HCT116 (cell line): ENCODE results near the gene RBM47. TPM values are rescaled to one million over a fixed set of nuclear protein-coding genes. Genes with fewer than 3 reads are reported as not detected.

Experiments used
- ATAC-seq: fragments of 200-7000 bp; cut with Tn5 transposase; 2 replicates; pipeline ENCODE4 v1.9.1; 2020; ENCODE audit warnings: mild to moderate bottlenecking, moderate library complexity
- BruUV-seq: library from RNA; stranded (reverse); fragments of 400-500 nt; replicated peaks from 2 replicates; lab custom pipeline; 2021; lab: Mats Ljungman, UMichigan
- CTCF ChIA-PET: fragments of 300-600 bp; sonication (Branson Sonifier 250); formaldehyde crosslinking; loops from one replicate; lab custom pipeline; 2021; ENCODE audit warnings: antibody characterized with exemption; lab: Charles Lee
- POLR2A ChIA-PET: fragments of 300-600, 350-600 bp; sonication (Branson Sonifier 250); formaldehyde crosslinking; loops from one replicate; lab custom pipeline; 2021; ENCODE audit warnings: antibody characterized with exemption; lab: Charles Lee
- RAD21 ChIA-PET, 2 experiments: fragments of 300-600 bp; sonication (Branson Sonifier 250); formaldehyde crosslinking; loops; one replicate each; lab custom pipeline; 2023; ENCODE audit warnings: low total read pairs in 2 of 2; ENCODE audit not compliant: uncharacterized antibody in 2 of 2, unreplicated experiment in 2 of 2, low non-redundant PET in 1 of 2; lab: Charles Lee
- DNase-seq: peaks from one replicate; pipeline ENCODE4 v3.0.0-alpha.2; 2010; ENCODE audit warnings: low read depth, low spot score
- H2AFZ ChIP-seq: fragments of 200-600 bp; shearing (Covaris generic), sonication (generic); 2 replicates; pipeline ENCODE4 v1.6.1; 2017; ENCODE audit warnings: low read depth, mixed run types, mixed read lengths, antibody characterized with exemption, low read length; ENCODE audit not compliant: poor library complexity, severe bottlenecking
- H3K27ac ChIP-seq: 2 replicates; pipeline ENCODE4 v1.5.1; 2012; ENCODE audit warnings: low read depth, low read length
- H3K27me3 ChIP-seq: fragments of 200-600 bp; sonication (generic); 2 replicates; pipeline ENCODE4 v1.6.1; 2016; ENCODE audit warnings: mixed run types, low read length, mixed read lengths; ENCODE audit not compliant: insufficient read depth
- H3K36me3 ChIP-seq, 2 experiments: fragments of 200-500 bp in 1 of 2; fragments of 200-600 bp in 1 of 2; sonication (Bioruptor generic) in 1 of 2; sonication (generic) in 1 of 2; 2 replicates each; pipeline versions ENCODE4 v1.5.1 to v1.6.1; 2014 to 2016; ENCODE audit warnings: low read length in 2 of 2, inconsistent platforms in 1 of 2, mixed read lengths in 1 of 2, mixed run types in 1 of 2; ENCODE audit not compliant: insufficient read depth in 2 of 2, control insufficient read depth in 1 of 2
- H3K4me1 ChIP-seq, 2 experiments: fragments of 200-600 bp in 1 of 2; sonication (generic) in 1 of 2; 2 replicates each; pipeline versions ENCODE4 v1.5.1 to v1.6.1; 2012 to 2017; ENCODE audit warnings: low read length in 2 of 2, inconsistent platforms in 1 of 2, mild to moderate bottlenecking in 1 of 2, mixed read lengths in 1 of 2, mixed run types in 1 of 2, moderate library complexity in 1 of 2; ENCODE audit not compliant: insufficient read depth in 2 of 2, control insufficient read depth in 1 of 2
- H3K4me2 ChIP-seq: fragments of 200-600 bp; sonication (generic); 2 replicates; pipeline ENCODE4 v1.6.1; 2017; ENCODE audit warnings: mixed run types, low read length, mixed read lengths
- H3K4me3 ChIP-seq, 2 experiments: fragments of 200-600 bp in 1 of 2; sonication (generic) in 1 of 2; replicated peaks in 1 of 2; 2 replicates each; pipeline ENCODE4 v1.5.1; 2011 to 2016; ENCODE audit warnings: low read length in 2 of 2, control low read depth in 1 of 2, low read depth in 1 of 2, mild to moderate bottlenecking in 1 of 2, mixed read lengths in 1 of 2, mixed run types in 1 of 2
- H3K79me2 ChIP-seq: fragments of 200-600 bp; sonication (generic); 2 replicates; pipeline ENCODE4 v1.6.1; 2017; ENCODE audit warnings: mild to moderate bottlenecking, mixed run types, low read length, moderate library complexity, mixed read lengths; ENCODE audit not compliant: insufficient read depth
- H3K9ac ChIP-seq: fragments of 200-600 bp; sonication (generic); 2 replicates; pipeline ENCODE4 v1.6.1; 2016; ENCODE audit warnings: low read length, mixed read lengths
- H3K9me2 ChIP-seq: fragments of 200-600 bp; sonication (generic), shearing (Covaris generic); 2 replicates; pipeline ENCODE4 v1.6.1; 2017; ENCODE audit warnings: mixed run types, mild to moderate bottlenecking, moderate library complexity; ENCODE audit not compliant: insufficient read depth
- H3K9me3 ChIP-seq, 2 experiments: fragments of 200-500 bp in 1 of 2; fragments of 200-600 bp in 1 of 2; sonication (Bioruptor generic) in 1 of 2; sonication (generic) in 1 of 2; 2 replicates each; pipeline ENCODE4 v1.6.1; 2014 to 2017; ENCODE audit warnings: low read length in 2 of 2, mixed read lengths in 2 of 2, inconsistent platforms in 1 of 2, low read depth in 1 of 2, mild to moderate bottlenecking in 1 of 2, mixed run types in 1 of 2, moderate library complexity in 1 of 2; ENCODE audit not compliant: control insufficient read depth in 1 of 2, insufficient read depth in 1 of 2
- H4K20me1 ChIP-seq: fragments of 200-600 bp; sonication (generic), shearing (Covaris generic); 2 replicates; pipeline ENCODE4 v1.6.1; 2017; ENCODE audit warnings: mixed run types, mild to moderate bottlenecking, moderate library complexity; ENCODE audit not compliant: insufficient read depth
- CBX3 ChIP-seq: IDR thresholded peaks from 2 replicates; pipeline ENCODE4 v1.6.1; 2012; ENCODE audit warnings: low read depth
- CEBPB ChIP-seq: IDR thresholded peaks from 2 replicates; pipeline ENCODE4 v1.6.1; 2012; ENCODE audit warnings: low read depth
- EGR1 ChIP-seq: IDR thresholded peaks from 2 replicates; pipeline ENCODE4 v1.6.1; 2012; ENCODE audit warnings: low read depth
- ELF1 ChIP-seq: IDR thresholded peaks from 2 replicates; pipeline ENCODE4 v1.6.1; 2012; ENCODE audit warnings: low read depth, borderline replicate concordance
- EZH2 ChIP-seq: fragments of 200-600 bp; sonication (generic); IDR thresholded peaks from 2 replicates; pipeline ENCODE4 v1.6.1; 2017; ENCODE audit warnings: antibody characterized with exemption, mixed run types
- EZH2phosphoT487 ChIP-seq: fragments of 200-600 bp; IDR thresholded peaks from 2 replicates; pipeline ENCODE4 v1.6.1; 2018; ENCODE audit warnings: antibody characterized with exemption, borderline replicate concordance
- FOSL1 ChIP-seq: IDR thresholded peaks from 2 replicates; pipeline ENCODE4 v1.6.1; 2012; ENCODE audit warnings: low read depth
- JUND ChIP-seq: IDR thresholded peaks from 2 replicates; pipeline ENCODE4 v1.6.1; 2012
- MAX ChIP-seq: IDR thresholded peaks from 2 replicates; pipeline ENCODE4 v1.6.1; 2012
- POLR2A ChIP-seq: IDR thresholded peaks from 2 replicates; pipeline ENCODE4 v1.7.0; 2011; ENCODE audit warnings: borderline replicate concordance; ENCODE audit not compliant: insufficient read depth, insufficient read length; ENCODE audit errors: extremely low read depth
- POLR2AphosphoS5 ChIP-seq: IDR thresholded peaks from 2 replicates; pipeline ENCODE4 v1.6.1; 2011; ENCODE audit warnings: mild to moderate bottlenecking, low read depth, low read length, moderate library complexity
- RAD21 ChIP-seq: IDR thresholded peaks from 2 replicates; pipeline ENCODE4 v1.6.1; 2012; ENCODE audit warnings: low read depth, mild to moderate bottlenecking
- SIN3A ChIP-seq: IDR thresholded peaks from 2 replicates; pipeline ENCODE4 v1.6.1; 2012; ENCODE audit warnings: low read depth
- SP1 ChIP-seq: IDR thresholded peaks from 2 replicates; pipeline ENCODE4 v1.6.1; 2012; ENCODE audit warnings: low read depth
- TCF7L2 ChIP-seq: IDR thresholded peaks from 2 replicates; pipeline ENCODE4 v1.7.0; 2011; ENCODE audit warnings: borderline replicate concordance, inconsistent platforms; ENCODE audit not compliant: insufficient read depth, insufficient read length; ENCODE audit errors: extremely low read depth
- YY1 ChIP-seq: IDR thresholded peaks from 2 replicates; pipeline ENCODE4 v1.6.1; 2011; ENCODE audit warnings: low read length, low read depth, moderate library complexity, mild to moderate bottlenecking; ENCODE audit not compliant: insufficient replicate concordance; ENCODE audit errors: extremely low read depth
- ZNF274 ChIP-seq: fragments of 200-500 bp; sonication (Bioruptor generic); IDR thresholded peaks from 2 replicates; pipeline ENCODE4 v1.6.1; 2014; ENCODE audit warnings: mild to moderate bottlenecking, low read depth, low read length, inconsistent platforms
- intact Hi-C: fragments of 100-400 bp; cut with micrococcal nuclease; formaldehyde crosslinking; loops from 2 replicates; pipeline ENCODE4 v1.10.0; 2022
- total RNA-seq: library from RNA; stranded (reverse); gene quantifications from one replicate; pipeline ENCODE4 v1.2.1, GENCODE V29; 2021; ENCODE audit not compliant: unreplicated experiment
- TF ChIP-seq, protein P1 (sequence below): IDR thresholded peaks from 2 replicates; pipeline ENCODE4 v1.6.1; 2011; ENCODE audit warnings: mild to moderate bottlenecking, low read length, moderate library complexity; ENCODE audit not compliant: insufficient replicate concordance; ENCODE audit errors: extremely low read depth

RBM47 gene
- total RNA-seq, 1 experiment from 2014 or later: 22.2 TPM

DNA sequence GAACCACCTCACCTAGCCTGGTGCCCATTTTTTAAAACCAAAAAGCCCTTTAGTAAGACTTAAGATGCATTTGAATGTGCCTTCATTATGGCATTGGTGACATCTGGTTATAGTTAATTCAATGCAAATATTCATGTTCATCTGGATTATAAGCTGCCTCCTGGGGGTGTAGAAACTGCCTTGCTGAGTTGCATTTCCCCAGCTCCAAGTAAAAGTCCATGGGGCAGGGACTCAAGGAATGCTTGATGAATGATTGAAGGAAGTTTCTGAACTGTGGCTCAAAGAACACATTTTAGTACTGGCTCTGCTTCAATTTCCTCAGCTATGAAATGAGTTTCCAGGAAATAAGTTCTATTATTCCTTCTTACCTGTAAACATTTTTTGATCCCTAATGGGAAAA lies 18.5 kb upstream of the RBM47 start:
- Histone ChIP-seq H3K27me3 (no peaks in the 10 kb centered on the region), H3K36me3 (no peaks in the 10 kb centered on the region), H3K4me2 (no peak overlapping the region), H2AFZ (no peak overlapping the region), H3K9me2 (no peaks in the 10 kb centered on the region)
- ChIA-PET RAD21 (no interaction called here), POLR2A (interaction anchor here (0.6 kb wide), 1 partner anchor 59 kb away, joined by 3 read pairs; no protein-coding TSS in a partner anchor)
- intact Hi-C loops: no loop called here
- TF ChIP-seq RAD21 (no peak), TCF7L2 (no peak), POLR2A (no peak), EZH2phosphoT487 (no peak), CBX3 (no peak), YY1 (no peak), SIN3A (no peak), MAX (no peak), SP1 (no peak), JUND (no peak), ZNF274 (no peak), CEBPB (no peak), EGR1 (no peak), ELF1 (no peak), EZH2 (no peak), FOSL1 (no peak), POLR2AphosphoS5 (no peak)
- TF ChIP-seq, protein P1, sequence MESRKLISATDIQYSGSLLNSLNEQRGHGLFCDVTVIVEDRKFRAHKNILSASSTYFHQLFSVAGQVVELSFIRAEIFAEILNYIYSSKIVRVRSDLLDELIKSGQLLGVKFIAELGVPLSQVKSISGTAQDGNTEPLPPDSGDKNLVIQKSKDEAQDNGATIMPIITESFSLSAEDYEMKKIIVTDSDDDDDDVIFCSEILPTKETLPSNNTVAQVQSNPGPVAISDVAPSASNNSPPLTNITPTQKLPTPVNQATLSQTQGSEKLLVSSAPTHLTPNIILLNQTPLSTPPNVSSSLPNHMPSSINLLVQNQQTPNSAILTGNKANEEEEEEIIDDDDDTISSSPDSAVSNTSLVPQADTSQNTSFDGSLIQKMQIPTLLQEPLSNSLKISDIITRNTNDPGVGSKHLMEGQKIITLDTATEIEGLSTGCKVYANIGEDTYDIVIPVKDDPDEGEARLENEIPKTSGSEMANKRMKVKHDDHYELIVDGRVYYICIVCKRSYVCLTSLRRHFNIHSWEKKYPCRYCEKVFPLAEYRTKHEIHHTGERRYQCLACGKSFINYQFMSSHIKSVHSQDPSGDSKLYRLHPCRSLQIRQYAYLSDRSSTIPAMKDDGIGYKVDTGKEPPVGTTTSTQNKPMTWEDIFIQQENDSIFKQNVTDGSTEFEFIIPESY: no peak
- TF ChIP-seq, all 23 proteins: peak for 0
- no TSS peak for BruUV-seq
- Histone ChIP-seq H3K27ac (no peak overlapping the region), H3K79me2 (no peaks in the 10 kb centered on the region), H3K9ac (no peak overlapping the region), H3K4me1 (no peaks in the 10 kb centered on the region), H4K20me1 (no peaks in the 10 kb centered on the region), H3K9me3 (no peaks in the 10 kb centered on the region), H3K4me3 (no peak overlapping the region)
- ATAC-seq: no peak
- no peak for DNase-seq
- CTCF ChIA-PET: no interaction called here
